A172 (cell line): Measurements from ENCODE around the gene PTH2. TPM values are rescaled to one million over a fixed set of nuclear protein-coding genes. Genes with fewer than 3 reads are reported as not detected.

Experiments used
- DNase-seq: peaks from one replicate; pipeline ENCODE4 v3.0.0-alpha.2; 2015; ENCODE audit warnings: low spot score
- total RNA-seq: library from RNA; depleted of rRNA; stranded (reverse); fragments of >200 nt; shearing (Covaris generic); gene quantifications from 2 replicates; pipeline ENCODE4 v1.2.3, GENCODE V29; 2014

PTH2 gene
- total RNA-seq, 1 experiment from 2014 or later, result not detected

DNA sequence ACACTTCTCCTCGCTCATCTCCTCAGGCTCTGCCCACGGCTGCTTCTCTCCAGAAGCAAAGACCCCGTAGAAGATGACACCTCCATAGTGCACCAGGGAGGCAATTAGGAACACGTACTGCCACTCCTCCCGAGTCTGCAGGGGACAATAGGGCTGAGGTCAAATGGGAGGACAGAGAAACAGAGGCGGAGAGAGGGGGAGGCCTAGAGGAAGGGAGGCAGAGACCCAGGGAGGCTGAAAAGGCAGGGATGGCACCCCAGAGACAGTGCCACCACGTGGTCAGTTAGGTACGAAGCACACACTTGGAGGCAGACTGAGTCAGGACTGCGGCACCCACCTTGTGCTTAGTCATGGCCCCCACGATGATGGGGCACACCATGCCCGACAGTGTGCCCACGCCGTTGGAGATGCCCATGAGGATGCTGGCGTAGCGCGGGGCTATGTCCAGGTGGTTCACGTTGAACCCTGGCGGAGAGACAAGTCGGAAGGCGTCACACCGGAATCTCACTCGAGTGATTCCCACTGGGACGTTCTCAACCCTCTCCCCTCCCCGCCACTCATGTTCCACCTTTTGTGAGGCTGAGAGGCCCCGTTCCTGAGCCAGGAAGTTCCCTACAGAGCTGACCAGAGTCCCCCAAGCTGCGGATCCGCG, 7.6 kb upstream of the PTH2 start:
- no peak for DNase-seq

DNA sequence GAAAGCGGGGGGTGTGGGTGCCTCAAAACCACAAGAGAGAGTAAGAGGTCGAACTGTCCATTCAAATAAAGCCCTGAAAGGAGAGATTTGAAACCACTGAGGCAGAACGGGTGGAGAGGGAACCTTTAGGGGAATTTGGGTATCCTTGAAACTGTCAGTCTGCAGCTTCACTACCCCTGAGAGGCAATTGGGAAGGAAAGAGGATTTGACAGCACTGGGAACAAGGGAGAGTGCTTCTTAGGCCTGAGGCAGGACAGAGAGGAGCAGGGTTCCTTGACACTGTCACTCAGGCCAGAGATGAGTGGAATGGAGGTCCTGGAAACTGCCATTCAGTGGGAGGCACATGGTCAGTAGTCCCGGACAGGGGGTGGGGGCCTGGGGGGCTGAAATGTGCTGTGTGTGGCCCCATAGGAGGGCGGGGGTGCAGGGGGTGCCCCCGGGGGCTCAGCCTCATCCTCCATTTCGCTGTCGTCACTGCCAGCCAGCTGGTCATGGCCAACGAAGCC, 7.0 kb upstream of the PTH2 start:
- no peak for DNase-seq

DNA sequence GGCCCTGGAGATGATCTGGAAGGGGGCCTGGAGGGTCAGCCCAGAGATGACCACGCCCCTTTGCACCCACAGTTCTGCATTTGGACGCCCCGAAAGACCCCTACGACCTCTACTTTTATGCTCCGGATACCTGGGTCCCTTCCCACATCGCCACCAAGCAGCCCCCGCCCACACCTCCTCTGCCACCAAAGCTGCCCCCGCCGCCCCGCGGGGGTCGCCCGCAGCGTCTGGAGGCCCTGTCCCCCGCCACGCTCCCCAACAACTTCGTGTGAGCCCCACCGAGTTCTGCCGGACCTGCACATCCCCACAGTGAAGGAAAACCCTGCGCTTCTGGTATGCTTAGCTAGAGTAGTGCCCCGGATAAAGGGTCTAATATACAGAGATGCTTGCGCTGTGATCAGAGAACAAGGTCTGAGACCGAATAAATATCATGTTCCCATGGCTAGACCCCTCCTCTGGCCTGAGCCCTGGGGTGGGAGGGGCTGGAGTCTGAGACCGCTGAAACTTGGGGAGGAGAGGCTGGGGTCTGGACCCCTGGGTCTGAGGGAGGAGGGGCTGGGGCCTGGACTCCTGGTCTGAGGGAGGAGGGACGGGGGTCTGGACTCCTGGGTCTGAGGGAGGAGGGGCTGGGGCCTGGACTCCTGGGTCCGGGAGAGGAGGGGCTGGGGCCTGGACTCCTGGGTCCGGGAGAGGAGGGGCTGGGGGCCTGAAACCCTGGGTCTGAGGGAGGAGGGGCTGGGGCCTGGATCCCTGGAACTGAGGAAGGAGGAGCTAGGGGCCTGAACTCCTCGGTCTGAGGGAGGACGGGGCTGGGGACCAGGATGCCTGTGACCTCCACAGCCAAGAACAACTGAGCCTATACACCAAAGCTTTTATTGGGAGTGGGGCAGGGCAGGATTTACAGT, 5.6 kb upstream of the PTH2 start:
- DNase-seq, result no peak

DNA sequence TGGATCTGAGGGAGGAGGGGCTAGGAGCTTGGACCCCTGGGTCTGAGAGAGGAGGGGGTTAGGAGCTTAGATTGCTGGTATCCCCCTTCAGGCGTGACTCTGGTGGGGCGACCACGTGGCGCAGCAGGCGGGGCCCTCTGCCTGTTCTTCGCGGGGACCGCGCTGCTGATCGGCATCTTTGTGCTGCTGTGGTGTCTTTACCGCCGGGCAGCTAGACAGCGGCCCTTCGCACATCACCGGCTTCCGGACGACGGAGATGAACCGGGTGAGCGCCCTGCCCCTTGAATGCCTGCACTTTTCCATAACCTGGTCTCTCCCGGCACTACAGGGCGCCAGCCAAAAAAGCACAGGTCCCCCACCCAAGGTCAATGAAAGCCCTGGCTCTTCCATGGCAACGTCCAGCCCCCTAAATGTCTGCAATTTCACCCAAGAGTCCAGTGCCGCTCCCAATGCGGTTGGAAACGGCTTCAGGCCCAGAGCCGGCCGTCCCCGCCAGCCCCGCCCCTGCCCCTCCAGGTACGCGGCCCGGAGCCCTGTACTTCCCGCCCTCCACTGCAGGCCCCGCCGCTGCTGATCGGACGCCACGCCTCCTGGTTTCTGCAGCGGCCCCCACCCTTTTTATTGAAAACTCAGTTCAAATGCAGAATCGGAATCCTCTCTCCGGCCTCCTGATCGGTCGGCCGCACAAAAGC, 4.8 kb upstream of the PTH2 start:
- DNase-seq, result no peak

GRCh38 chr19:49427339-49427738, 4.1 kb upstream of the PTH2 start:
- DNase-seq, result no peak

DNA sequence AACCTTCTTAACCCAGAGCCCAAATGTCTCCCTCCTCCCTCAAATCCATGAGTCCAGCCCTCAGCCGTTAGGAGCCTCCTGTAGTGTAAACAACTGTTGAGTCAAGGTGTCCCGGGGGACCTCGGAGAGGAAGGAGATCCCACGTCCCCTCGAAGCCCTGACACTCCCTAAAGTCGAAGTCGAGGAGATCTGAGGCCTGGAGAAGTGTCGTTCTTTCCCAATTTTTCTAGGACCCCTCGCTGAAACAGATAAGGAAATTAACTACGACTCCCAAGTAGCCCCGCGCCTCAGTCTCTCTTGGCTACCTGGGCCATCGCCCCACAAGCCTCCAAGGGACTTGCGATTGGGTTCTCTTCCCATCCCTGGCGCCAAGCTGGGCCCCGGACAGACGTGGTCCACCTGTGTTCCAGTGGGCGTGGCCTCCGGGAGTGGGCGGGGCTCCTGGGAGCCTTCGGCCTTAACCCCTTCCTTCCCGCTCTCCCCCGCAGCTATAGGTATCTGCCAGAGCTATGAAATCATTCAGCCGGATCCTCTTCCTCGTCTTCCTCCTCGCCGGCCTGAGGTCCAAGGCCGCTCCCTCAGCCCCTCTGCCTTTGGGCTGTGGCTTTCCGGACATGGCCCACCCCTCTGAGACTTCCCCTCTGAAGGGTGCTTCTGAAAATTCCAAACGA, 2.8 kb upstream of the PTH2 start:
- DNase-seq, result no peak

DNA sequence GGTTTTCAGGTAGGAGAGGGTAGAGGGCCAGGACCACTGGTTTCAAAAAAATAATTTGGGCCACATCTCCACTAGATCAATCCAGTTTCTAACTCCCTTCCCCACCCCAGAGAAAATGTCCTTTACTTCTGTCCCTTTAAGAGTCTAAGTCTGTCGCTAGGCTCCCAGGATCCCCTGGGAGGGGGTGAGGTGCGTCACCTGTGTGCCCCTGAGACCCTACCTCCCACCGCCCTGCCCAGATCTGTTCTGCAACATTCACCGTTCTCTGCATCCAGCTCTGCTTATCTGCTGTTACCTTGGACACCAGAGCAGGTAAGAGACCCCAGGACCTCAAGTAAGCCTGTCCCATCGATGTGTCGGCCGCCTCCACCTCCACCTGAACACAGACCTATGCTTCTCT, 1.9 kb upstream of the PTH2 start, which contains the start of gene GFY:
Gene GFY (plus strand): TSS at position 211 of the 400 bp plus-strand sequence. CDS start 1,043 bp downstream, outside the sequence.
- no peak for DNase-seq

DNA sequence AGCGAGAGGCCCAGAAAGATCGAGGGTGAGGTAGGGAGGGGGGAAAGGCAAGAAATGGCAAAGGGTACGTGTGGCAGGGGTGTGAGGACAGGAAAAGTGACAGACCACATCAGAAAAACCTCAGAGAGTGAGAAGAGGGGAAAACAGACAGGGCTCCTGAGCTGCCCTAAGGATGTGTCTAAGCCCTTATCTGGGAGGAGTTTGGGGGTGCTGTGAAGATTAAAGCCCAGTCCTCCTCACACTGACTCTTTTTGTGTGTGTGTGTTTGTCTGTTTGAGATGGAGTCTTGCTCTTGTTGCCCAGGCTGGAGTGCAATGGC, 703 bp upstream of the PTH2 start:
- no peak for DNase-seq

- no peak for DNase-seq
Observed at GRCh38 chr19:49422407-49423070, 702 bp downstream of the PTH2 start.

DNA sequence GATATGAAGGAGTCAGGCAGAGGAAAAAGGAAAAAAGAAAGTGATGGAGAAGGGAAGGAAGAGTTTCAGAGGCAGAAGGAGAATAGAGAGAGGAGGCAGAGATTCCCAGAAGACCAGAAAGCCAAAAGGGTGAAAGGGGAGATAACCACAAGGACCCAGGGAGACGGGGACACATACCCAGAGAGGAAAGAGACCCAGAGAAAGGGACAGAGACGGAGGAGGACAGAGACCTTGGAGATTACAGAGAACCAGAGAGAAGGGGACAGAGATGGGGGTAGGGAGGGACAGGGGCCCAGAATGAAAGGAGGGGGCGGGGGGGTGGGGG, 1.4 kb downstream of the PTH2 start:
- no peak for DNase-seq

- peak; percentile 23 for DNase-seq
Observed at GRCh38 chr19:49421039-49421877, 2.0 kb downstream of the PTH2 start.

DNA sequence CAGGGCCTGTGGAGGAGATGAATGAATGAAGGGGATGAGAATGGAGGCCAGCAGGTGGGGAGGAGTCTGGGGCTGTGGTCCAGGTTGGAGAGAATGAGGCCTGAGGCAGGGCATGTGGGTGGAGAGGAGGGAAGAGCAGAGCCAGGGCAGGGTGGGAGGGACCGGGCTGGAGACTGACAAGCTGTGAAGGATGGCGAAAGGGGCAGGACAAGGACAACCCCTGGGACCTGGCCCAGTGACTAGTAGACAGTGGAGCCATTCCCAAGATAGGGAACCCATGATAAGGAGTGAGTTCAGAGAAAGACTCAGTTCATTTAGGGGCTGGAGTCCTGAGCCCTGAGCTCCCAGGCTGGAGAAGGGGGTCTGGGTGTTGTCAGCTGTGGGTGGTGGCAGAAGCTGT, 3.0 kb downstream of the PTH2 start:
- DNase-seq, result no peak

DNA sequence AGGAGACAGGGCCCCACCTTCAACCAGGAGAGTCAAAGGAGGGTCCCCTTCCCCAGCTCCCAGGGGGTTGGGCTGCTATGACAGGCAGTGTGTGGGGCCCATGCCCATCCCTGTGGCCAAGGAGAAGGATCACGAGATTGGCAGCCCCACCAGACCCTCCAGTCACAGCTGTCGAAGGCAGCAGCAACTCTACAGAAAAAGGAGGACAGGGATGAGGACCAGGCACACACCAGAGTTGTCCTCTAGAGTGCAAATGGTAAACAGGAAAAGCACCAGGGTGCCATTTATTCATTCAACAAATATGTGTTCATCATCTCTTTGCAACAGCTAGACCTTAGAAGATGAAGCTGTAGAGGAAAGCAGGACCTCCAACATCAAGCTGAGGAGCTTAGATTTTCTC, 4.1 kb downstream of the PTH2 start:
- DNase-seq, result no peak

GRCh38 chr19:49418511-49418910, 4.7 kb downstream of the PTH2 start:
- no peak for DNase-seq

GRCh38 chr19:49417088-49417487, 6.2 kb downstream of the PTH2 start:
- DNase-seq, result no peak

DNA sequence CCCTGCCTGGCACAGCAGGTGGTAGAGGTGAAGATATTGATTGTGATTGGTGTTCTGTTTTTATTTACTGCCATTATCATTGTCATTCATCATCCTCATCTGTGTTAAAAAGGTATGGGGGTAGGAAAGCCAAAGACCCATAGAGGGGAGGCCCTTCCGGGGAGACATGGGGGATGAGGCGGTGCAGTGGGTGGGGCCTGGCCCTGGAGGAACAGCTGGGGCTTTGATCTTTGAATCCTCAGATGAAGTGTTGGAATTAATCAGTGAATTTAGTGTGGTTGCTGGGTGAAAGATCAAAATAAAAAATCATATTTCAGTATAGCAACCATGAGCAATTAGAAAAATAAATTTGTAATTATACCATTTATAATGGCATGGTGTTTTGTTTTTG, 7.4 kb downstream of the PTH2 start:
- no peak for DNase-seq

GRCh38 chr19:49415102-49415809, 8.0 kb downstream of the PTH2 start:
- DNase-seq, result no peak

- no peak for DNase-seq
Observed at GRCh38 chr19:49414256-49414655, 9.0 kb downstream of the PTH2 start.

- no peak for DNase-seq
Observed at GRCh38 chr19:49413348-49413747, 9.9 kb downstream of the PTH2 start.
